ENCODE data around the gene PALLD. TPM values are rescaled to one million over a fixed set of nuclear protein-coding genes. Genes with fewer than 3 reads are reported as not detected.

The PALLD gene
- polyA plus RNA-seq, 3 donors, result 6.1 to 11.8 (median 9.9) TPM

DNA sequence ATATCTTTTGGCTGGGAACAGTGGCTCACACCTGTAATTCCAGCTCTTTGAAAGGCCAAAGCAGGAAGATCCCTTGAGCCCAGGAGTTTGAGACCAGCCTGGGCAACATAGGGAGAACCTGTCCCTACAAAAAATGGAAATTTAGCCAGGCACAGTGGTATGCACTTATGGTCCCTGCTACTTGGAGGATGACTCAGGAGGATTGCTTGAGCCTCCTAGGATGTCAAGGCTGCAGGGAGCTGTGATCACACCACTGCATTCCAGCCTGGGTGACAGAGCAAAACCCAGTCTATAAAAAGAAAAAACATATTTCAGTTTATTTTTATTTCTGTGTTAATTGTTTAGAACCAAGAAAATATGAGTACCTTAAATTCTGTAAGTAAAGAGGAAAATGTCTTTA lies 389.5 kb downstream of the PALLD start:
- Histone ChIP-seq H3K4me1 (ENCODE audit: control insufficient read depth in 1 of 2, insufficient read depth in 2 of 2, low read length in 2 of 2) (peaks cover 16 to 22% of the 10 kb centered on the region in 2 donors), H3K9ac (ENCODE audit: insufficient read depth, low read length, poor library complexity, severe bottlenecking) (no peak overlapping the region), H3K79me2 (ENCODE audit: insufficient read depth, low read length) (no peaks in the 10 kb centered on the region), H3K27ac (ENCODE audit: low read depth in 1 of 2, low read length in 2 of 2) (no peak overlapping the region), H4K20me1 (ENCODE audit: insufficient read depth, low read length) (no peaks in the 10 kb centered on the region), H3K27me3 (ENCODE audit: control insufficient read depth in 2 of 2, insufficient read depth in 2 of 2, low read length in 2 of 2) (no peaks in the 10 kb centered on the region), H3K4me2 (replicated peaks; ENCODE audit: extremely low read depth, low read length, poor library complexity, severe bottlenecking) (no peak overlapping the region), H3K36me3 (replicated peaks in 1 of 2; ENCODE audit: control insufficient read depth in 1 of 2, insufficient read depth in 2 of 2, low read length in 2 of 2) (peaks cover 0 to 9% of the 10 kb centered on the region in 2 donors), H3K4me3 (replicated peaks in 1 of 3; ENCODE audit: low read depth in 2 of 3, low read length in 3 of 3) (no peak overlapping the region), H3K9me3 (replicated peaks in 1 of 2; ENCODE audit: control insufficient read depth in 1 of 2, insufficient read depth in 1 of 2, low read length in 2 of 2) (no peaks in the 10 kb centered on the region), H2AFZ (ENCODE audit: insufficient read depth, low read depth, low read length, poor library complexity, severe bottlenecking) (no peak overlapping the region)
- DNase-seq, result no peak
- Mint-ChIP-seq H3K36me3 (peaks cover 8 to 13% of the 10 kb centered on the region in 2 donors), H3K27ac (no peak overlapping the region), H3K4me3 (no peak overlapping the region), H3K9me3 (peaks cover 0 to 5% (median 0%) of the 10 kb centered on the region in 7 donors), H3K27me3 (ENCODE audit: low read depth in 3 of 3) (peaks cover 0 to 4% (median 1%) of the 10 kb centered on the region in 3 donors), H3K4me1 (peaks cover 22% of the 10 kb centered on the region)
- intact Hi-C loops (cut with micrococcal nuclease), result loop anchor here in 1 of 2 donors (10.0 kb wide), 1 partner anchor 172 kb away; no protein-coding TSS in a partner anchor
- TF ChIP-seq, protein P1, sequence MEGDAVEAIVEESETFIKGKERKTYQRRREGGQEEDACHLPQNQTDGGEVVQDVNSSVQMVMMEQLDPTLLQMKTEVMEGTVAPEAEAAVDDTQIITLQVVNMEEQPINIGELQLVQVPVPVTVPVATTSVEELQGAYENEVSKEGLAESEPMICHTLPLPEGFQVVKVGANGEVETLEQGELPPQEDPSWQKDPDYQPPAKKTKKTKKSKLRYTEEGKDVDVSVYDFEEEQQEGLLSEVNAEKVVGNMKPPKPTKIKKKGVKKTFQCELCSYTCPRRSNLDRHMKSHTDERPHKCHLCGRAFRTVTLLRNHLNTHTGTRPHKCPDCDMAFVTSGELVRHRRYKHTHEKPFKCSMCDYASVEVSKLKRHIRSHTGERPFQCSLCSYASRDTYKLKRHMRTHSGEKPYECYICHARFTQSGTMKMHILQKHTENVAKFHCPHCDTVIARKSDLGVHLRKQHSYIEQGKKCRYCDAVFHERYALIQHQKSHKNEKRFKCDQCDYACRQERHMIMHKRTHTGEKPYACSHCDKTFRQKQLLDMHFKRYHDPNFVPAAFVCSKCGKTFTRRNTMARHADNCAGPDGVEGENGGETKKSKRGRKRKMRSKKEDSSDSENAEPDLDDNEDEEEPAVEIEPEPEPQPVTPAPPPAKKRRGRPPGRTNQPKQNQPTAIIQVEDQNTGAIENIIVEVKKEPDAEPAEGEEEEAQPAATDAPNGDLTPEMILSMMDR (IDR thresholded peaks at IDR 0.05), result no peak

DNA sequence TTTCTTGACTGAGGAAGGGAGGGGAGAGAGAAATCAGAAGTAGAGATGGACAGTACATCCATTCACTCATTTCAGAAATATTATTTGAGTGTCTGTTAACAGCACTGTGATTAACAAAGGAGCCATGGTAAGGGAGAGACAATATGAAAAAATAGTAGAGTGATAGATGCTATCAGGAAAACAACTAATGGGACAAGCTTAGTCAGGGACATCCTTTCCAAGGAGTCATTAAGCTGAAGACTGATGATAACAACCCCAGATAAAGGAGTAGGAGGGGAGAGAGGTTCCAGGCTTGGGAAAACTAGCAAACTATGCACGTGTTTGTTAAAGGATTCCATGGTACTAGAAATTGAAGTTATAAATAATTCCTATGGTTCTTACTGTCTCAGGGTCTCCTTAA lies 391.0 kb downstream of the PALLD start:
- peaks cover 0 to 2% (median 0%) of the 10 kb centered on the region in 7 donors for H3K9me3 Mint-ChIP-seq
- no peak for DNase-seq
- H2AFZ ChIP-seq (ENCODE audit: insufficient read depth, low read depth, low read length, poor library complexity, severe bottlenecking), result no peak overlapping the region
- no CpG with 5 or more reads among the region's 1 CpG for WGBS (ENCODE audit: insufficient coverage)
- no peaks in the 10 kb centered on the region for H4K20me1 ChIP-seq (ENCODE audit: insufficient read depth, low read length)
- H3K4me2 ChIP-seq (replicated peaks; ENCODE audit: extremely low read depth, low read length, poor library complexity, severe bottlenecking), result no peak overlapping the region
- H3K36me3 ChIP-seq (replicated peaks in 1 of 2; ENCODE audit: control insufficient read depth in 1 of 2, insufficient read depth in 2 of 2, low read length in 2 of 2), result peaks cover 0 to 9% of the 10 kb centered on the region in 2 donors
- no peak overlapping the region for H3K27ac Mint-ChIP-seq
- peaks cover 7% of the 10 kb centered on the region for H3K4me1 Mint-ChIP-seq
- H3K27ac ChIP-seq (ENCODE audit: low read depth in 1 of 2, low read length in 2 of 2), result no peak overlapping the region
- H3K4me3 ChIP-seq (replicated peaks in 1 of 3; ENCODE audit: low read depth in 2 of 3, low read length in 3 of 3), result no peak overlapping the region
- H3K4me1 ChIP-seq (ENCODE audit: control insufficient read depth in 1 of 2, insufficient read depth in 2 of 2, low read length in 2 of 2), result peaks cover 1 to 8% of the 10 kb centered on the region in 2 donors
- H3K9ac ChIP-seq (ENCODE audit: insufficient read depth, low read length, poor library complexity, severe bottlenecking), result no peak overlapping the region
- H3K27me3 Mint-ChIP-seq (ENCODE audit: low read depth in 3 of 3), result peaks cover 0 to 1% (median under 1%) of the 10 kb centered on the region in 3 donors
- no peaks in the 10 kb centered on the region for H3K79me2 ChIP-seq (ENCODE audit: insufficient read depth, low read length)
- TF ChIP-seq, protein P1 (IDR thresholded peaks at IDR 0.05), result no peak
- no peak overlapping the region for H3K4me3 Mint-ChIP-seq
- intact Hi-C loops (cut with micrococcal nuclease), result loop anchor here in 1 of 2 donors (10.0 kb wide), 1 partner anchor 173 kb away; no protein-coding TSS in a partner anchor
- H3K27me3 ChIP-seq (ENCODE audit: control insufficient read depth in 2 of 2, insufficient read depth in 2 of 2, low read length in 2 of 2), result no peaks in the 10 kb centered on the region
- no peaks in the 10 kb centered on the region for H3K9me3 ChIP-seq (replicated peaks in 1 of 2; ENCODE audit: control insufficient read depth in 1 of 2, insufficient read depth in 1 of 2, low read length in 2 of 2)
- peaks cover 12 to 14% of the 10 kb centered on the region in 2 donors for H3K36me3 Mint-ChIP-seq

Measured in CD14-positive monocyte (primary cell).